AG08395 (cell line): ENCODE data around the gene TLN1.
A peak's percentile ranks its signal among the peaks of the same experiment; 100 is the strongest.

Source experiments
- DNase-seq: peaks from one replicate; pipeline ENCODE4 v3.0.0; 2012; ENCODE audit warnings: mixed read lengths, low spot score

TLN1 gene

DNA sequence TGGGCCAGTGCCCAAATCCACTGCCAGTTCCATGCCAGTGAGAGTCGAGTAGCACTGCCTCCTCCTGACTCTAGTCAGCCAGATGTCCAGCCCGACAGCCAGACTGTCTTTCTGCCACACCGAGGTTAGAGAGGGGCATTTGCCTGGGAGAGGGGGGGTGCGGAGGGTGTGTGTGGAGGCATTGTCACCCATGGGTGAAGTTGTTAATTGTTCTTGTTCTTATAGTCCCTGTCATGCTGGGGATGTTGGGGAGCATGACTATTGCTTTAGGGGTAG, 18.2 kb upstream of the TLN1 start:
- no peak for DNase-seq

DNA sequence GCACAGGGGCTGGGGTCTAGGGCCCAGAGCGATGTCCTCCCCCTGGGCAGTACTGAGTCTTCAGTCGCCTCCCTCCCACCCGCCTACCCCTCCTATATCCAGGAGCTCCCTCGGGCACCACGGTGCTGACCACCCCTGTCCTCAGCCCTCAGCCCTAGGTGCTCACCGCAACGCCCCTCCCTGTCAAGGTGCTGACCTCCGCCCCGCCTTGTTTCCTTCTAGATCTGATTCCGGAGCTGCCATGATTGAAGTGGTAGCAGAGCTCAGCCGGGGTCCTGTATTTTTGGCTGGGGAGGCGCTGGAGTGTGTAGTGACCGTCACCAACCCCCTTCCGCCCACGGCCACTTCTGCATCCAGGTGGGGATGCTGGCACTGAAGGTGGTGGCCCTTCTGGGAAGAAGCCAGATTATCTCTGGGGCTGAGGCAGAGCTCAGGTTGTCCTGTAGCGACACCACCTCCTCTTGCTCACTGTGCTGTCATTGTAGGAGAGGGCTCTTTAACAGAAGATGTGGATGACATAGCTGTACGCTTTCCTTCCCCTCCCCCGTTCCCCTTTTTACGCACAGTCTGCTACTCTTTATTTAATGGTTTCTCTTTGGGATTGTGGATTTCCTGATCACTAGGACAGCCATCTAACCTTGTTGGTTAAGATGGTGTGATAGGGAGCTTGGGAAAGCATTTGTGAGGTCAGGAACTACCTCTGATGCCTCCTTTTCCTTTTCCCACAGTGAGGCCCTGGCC, 17.7 kb upstream of the TLN1 start:
- no peak for DNase-seq

DNA sequence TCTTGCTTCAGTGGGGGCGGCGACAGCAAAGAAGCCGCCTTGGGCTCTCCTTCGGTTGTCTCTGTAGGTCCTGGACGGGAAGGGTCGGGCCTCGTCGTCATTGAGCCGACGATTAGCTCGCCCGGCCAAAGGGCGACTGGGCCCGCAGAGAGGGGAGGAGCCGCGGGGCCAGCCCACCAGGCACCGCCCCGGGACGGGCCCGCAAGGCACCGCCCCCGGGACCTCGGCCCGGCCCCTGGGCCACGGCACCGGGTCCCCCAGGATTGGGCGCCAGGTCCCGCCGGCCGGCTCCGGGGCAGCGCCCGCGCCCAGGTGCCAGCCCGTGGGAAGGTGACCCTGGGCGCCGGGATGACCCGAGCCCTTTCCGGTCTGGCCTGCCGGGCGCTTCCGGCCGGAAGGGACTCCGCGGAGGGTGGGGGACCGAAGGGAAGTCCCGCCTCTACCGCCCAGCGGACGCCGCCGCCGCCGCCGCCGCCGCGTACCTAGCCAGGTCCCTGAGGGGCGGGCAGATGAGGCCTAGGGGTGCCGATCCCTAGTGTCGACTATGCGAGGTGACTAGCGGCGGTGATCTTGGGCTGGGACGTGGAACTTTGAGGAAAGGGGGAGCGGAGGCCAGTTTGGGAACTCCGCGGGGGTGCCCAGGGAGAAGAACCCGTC, 17.0 kb upstream of the TLN1 start, which contains the start of the genes GBA2 and RGP1:
GBA2 (minus strand) TSS at position 371 of the 657 bp plus-strand sequence. CDS start 524 bp downstream, outside the sequence.
RGP1 (plus strand) TSS at position 430 of the 657 bp plus-strand sequence. CDS start 469 bp downstream, outside the sequence.
- peak; percentile 79 for DNase-seq

DNA sequence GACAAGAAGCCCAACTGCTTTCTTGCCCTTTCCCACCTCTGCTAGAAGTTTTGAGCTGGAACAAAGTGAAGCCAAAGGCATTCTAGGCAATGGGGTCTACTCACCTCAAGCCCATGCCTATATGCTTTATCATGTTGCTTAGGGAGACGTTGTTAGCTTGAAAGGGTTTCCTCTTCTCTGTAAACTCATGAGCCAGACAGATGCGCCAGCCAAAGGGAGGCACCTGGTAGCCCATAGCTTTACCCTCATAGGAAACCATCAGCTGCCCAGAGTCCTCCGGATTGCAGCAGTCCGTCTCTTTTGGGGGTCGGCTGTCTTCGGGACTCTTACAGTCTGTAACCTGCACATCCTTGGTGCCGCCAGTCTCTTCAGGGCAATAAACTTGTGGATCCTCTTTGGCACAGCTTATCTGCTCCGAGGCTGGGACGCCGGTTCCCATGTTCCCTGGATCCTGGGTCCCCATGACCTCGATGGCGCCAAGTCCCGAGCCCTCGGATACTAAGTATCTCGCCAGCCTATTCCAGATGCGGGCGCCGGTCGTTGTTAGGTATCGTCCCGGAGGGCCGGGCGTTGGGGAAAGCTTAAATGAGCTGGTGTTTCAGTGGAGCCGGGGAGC, 16.4 kb upstream of the TLN1 start:
- DNase-seq = no peak

DNA sequence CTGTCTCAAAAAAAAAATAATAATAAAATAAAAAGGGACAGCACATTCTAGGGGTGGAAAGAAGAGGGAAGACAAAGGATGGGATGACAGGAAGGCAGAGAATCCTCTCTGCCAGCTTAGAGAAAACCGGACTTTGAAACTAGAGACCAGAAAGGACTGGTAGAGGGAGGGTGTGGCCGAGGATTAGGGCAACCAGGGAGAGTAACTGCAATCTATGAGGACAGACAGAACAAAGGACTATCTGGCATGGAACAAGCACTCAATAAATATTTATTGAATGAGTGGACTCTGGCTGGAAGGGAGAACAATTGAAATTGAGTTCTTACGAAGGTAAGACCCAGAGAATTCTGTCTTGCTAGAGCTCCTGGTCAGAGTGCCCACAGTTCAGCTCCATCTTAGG, 14.6 kb upstream of the TLN1 start:
- no peak for DNase-seq

DNA sequence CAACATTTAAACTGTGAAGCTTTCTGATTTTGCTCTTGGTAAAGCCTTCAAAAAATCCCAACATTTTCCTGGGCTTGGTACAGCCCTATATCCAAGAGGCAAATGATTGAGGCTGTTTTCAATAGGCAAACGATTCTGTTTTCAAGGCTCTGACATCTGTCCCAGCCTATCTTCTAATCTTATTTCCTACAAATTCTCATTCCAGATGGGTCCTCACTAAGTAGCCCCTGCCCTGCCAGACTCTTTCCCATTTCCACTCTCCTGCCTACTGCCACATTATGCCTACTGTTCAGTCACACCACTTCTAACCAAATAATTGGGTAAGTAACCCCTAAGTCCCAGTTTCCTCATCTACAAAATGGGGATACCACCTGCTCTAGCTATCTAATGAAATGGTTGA, 13.6 kb upstream of the TLN1 start:
- no peak for DNase-seq

DNA sequence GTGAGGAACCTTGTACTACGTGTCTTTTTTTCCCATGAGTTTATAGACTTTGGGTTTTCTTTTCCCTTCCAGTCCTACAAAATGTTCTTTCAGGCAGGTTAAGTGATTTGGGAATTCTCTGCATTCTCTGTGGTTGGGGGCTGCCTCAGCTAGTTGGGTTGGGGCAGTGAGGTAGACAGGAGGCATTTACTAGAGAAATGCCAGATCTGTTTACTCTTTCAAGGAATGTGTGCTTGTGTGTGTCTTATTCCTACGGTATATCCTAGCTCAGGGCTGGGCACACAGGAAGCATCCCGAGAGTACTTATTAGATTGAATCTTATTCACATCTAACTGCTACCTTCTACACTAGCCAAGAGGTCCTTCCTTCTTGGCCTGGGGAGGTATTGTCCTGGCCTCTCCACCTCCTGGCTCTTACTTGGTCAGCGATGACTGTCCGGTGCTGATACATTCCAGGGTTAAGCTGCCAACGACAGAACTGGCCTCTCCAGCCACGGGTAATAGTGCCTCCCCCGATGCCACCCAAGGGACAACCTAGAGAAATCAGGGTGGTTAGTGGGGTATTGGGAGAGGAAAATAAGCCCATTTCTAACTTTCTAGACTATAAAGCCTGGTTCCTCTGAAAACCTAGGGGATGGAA, 12.0 kb upstream of the TLN1 start:
- DNase-seq = no peak

DNA sequence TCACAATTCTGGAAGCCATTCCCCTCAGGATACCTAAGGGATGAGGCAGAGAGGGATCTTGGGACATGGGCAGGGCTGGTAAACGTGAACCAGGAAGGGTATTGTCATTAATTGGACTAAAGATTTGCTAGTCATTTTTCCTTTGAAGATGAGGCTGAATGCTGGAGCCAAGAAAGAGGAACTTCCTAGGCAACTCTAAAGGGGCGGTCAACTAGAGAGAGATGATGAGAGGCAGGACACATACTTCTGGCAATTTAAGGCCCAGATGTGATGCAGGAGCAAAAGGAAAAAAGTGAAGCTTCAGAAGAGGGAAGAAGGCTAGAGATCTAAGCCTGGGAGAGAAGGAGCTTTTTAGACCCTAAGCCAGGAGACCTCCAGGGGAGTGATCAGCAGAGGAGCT, 11.5 kb upstream of the TLN1 start:
- no peak for DNase-seq

DNA sequence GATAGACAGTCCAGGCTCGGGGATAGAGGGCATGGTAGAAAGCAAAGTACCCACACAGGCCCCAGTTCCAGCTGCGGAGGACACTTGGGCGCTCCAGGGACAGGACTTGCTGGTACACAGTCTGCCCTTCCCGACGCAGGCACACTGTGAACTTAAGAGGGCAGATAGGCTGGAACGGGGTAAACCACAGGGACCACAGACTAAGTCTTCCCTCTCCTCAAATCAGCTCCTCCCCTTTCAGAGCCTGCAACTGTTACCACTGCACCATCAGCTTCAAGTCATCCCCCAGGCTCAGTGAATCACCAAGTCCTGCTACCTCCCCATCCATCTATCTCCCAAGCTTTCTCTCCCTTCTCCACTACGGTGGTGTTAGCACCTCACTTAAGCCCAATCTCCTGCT, 9.7 kb upstream of the TLN1 start:
- no peak for DNase-seq

DNA sequence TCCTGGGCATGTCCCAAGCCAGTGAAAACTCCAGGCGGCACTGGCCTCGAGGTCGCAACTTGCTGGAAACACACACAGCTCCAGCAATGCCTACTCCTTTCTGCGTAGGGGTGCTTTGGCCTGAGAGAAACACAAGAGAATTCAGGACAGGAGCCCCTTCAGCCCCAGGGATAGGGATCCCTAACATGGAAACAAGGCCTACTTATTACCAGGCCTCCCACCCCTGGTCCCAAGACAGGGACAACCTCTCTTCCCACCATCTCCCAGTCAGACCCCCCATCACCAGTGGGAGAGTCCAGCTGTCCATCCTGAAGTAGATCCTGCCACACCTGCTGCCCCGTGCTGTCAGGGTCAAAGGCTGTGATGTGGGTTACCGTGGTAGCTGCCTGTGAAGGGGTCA, 8.2 kb upstream of the TLN1 start:
- no peak for DNase-seq

DNA sequence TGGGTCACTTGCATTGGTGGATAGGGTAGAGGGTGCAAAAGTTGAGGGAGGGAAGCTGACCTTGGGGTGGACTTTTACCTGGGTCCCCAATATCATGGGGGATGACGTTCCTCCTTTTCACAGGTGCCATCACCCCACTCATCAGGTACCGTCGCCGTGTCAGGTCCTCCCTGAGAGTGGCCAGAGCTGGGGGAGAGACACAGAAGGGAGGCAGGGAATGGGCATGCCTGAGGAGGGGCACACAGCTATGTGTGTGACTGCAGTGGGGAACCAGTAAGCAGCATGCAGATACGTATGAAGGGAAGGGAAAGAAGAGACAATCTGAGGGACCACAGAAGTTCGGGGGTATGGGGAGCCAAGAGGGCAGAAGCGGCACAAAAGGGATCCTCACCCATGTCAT, 6.9 kb upstream of the TLN1 start:
- DNase-seq = no peak

DNA sequence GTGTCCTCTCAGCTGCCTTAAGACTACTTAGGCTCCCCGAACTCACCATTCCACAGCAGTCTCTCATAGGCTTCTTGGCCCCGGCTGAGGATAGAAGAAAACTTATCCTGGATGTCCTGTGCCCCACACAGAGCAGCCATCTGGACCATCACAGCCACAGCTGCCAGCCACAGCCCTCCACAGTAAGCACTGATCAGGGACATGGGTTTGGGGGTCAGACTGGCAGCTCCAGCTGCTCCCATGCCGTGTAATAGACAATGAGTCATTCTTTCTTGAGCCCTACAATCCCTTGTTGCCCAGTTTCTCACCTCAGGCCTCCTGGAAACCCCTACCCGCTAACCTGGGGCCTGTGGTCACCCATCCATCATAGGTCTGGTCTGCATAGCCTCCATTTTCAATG, 6.2 kb upstream of the TLN1 start:
- DNase-seq = no peak

DNA sequence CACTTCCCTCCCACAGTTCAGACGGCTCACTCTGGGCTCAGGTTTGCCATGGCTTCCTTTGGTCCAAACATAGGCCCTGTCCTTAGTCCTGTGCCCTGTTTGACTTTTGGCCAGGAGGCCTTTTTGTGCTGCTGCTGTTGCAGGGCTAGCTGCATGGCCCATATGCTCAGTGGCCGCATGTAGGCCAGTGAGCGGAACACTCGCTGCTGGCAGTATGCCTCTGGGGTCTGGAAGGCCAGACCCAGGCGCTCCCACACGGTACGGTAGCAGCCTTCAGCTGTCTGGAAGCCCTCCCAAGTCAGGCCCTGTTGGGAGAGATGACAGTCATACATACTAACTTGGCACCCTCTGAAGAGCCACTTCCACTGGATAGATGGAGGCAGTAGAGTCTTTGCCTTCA, 5.1 kb upstream of the TLN1 start:
- no peak for DNase-seq

DNA sequence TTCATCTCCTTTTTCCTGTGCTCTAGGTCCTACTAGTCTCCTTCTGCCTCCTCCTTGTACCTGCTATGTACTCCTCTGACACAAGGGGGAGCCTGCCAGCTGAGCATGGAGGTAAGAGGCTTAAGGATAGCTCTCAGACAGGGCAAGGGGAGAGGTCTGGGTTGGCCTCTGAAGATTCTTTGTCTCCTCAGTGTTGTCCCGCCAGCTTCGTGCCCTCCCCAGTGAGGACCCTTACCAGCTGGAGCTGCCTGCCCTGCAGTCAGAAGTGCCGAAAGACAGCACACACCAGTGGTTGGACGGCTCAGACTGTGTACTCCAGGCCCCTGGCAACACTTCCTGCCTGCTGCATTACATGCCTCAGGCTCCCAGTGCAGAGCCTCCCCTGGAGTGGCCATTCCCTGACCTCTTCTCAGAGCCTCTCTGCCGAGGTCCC, 4.2 kb upstream of the TLN1 start:
- DNase-seq = peak; percentile 77

DNA sequence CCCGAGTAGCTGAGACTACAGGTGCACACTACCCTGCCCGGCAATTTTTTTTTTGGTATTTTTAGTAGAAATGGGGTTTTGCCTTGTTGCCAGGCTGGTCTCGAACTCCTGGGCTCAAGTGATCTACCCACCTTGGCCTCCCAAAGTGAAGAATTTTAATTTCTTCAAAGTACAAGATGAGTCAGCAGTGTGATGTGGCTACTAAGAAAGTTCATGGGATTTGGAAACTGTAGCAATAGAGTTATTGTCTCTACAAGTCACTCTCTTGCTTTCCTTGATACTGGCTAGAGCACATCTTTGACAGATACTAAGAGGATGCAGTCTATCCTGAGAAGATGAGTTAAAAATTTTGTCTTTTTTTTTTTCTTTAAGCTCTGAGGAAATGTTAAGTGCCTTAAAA, 2.1 kb upstream of the TLN1 start:
- DNase-seq = no peak

DNA sequence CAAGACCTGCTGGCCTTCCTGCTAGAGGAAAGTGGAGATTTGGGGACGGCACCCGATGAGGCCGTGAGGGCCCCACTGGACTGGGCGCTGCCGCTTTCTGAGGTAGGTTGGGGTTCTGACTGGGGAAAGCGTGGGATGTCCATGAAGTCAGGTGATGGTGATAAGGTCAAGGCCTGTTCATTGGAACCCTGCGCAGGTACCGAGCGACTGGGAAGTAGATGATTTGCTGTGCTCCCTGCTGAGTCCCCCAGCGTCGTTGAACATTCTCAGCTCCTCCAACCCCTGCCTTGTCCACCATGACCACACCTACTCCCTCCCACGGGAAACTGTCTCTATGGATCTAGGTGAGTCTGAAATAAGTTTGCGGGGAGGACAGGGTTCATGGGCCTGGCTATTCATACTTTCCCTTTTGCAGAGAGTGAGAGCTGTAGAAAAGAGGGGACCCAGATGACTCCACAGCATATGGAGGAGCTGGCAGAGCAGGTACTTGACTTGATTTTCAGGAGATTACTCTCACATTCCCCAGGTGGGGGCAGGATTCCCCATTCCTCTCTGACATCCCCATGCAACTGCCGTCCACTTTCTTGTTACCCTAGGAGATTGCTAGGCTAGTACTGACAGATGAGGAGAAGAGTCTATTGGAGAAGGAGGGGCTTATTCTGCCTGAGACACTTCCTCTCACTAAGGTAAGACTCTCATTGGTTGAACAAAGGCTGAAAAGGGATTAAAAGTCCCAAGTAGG, 976 bp upstream of the TLN1 start:
- peak; percentile 57 for DNase-seq

DNA sequence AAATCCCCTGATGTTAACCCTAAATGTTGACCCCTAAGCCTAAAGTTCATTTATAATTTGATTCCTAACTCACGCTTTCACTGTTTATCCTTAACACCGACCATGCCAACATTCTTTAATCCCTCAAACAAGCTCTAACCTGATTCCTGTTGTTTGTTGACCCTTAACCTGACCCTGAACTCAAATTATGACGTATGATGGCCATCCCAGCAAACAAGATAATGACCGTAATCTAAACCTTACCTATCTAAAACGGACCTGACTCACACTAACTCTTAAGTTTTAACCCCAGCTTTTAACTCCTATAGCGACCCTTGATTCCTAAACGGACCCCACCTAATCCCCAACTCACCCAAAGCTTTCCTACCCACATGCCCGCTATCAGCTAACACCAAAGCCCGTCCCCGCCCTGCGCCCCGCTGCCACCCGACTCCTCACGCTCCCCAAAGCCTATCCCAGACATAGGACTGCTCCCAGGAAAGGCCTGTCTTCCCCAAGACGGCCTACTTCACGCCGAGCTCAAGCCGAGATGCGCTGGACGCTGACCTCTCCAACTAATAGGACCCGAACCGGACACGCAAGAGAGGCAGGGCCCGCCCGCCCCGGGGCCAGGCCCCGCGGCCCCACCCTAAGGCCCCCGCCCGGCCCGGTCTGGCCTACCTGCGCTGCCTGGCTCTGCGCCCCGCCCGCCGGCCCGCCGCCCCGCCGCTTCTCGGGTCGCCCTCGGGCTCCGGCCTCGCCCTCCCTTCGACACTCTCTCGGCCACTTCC, 395 bp downstream of the TLN1 start:
- DNase-seq = no peak

DNA sequence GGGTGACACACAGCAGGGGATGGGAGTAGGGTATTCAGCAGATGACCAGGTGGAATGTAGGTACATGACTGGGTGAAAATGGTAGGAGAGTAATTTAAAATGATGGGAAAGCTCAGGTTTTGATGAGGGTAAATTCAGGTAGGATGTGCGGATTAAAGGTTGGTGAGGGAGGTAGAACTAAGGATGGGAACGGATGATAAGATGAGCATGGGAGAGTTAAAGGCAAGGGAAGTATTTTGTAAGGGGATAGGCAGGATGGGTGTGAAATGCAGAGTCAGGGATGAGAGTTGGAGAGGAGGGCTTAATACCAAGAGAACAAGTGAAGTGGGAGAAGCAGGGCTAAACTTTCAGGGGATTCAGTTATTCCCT, 1.5 kb downstream of the TLN1 start:
- DNase-seq = no peak

DNA sequence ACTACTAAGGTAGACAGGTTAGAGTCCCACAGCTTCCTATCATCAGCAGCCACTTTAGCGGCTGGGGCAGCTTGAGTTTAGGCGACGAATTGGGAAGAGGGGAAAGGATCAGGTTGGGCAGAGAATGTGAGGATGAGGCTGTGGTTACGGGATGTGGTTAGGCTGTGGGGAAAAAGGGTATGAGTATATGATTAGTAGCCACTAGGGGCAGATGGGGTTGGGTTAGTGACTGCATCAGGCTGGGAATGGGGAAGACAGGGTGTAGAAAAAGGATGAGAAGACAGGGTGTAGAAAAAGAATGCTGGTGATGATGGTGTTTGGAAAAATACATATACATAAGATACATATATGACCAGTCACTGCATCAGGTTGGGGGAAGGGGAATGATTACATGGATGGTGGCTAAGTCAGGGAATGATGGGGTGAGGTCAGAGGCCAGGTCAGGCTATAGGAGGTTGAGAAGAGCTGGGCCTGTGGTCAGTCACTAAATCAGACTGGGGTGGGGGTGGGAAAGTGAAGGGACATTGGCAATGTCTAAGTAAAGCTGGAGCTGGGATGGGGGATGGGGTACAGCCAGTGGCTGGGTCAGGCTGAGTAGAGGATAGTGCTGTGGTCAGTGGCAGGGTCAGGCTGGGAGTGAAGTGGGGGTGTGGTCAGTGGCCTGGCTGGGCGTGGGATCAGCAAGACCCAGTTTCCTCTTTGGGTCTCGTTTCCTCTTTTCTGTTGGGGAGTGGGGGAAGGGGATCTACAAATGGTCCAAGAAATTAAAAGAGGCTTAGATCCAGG, 2.1 kb downstream of the TLN1 start:
- DNase-seq = peak; percentile 92

DNA sequence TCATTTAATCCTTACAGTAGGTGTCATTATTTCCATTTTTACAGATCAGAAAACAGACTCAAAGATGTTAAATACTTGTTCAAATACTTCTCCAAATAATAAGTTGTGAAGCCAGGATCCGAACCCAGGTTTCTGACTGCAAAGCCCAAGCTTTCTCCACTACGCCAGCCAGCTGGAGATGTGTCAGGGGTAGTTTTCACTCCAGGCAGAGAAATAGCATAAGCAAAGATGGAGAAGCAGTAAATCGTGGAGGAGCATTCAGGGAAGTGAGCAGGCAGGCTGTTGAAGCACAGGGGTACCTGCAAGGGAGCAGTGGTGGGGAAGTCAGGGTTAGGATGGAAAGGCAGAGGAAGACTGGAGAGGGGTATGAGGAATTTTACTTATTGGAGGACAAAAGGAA, 2.9 kb downstream of the TLN1 start:
- DNase-seq = no peak
